ENCODE results near the gene USP47. TPM values are rescaled to one million over a fixed set of nuclear protein-coding genes. Genes with fewer than 3 reads are reported as not detected.

Gene USP47
- polyA plus RNA-seq, 1 donor from 2014 or later: 92.6 TPM

- no peaks in the 10 kb centered on the region for H4K20me1 ChIP-seq (ENCODE audit: insufficient read depth)
Observed at GRCh38 chr11:11860103-11860979, 18.6 kb downstream of the USP47 start.

GRCh38 chr11:11862999-11863398 is 21.2 kb downstream of the USP47 start:
- Histone ChIP-seq H3K27me3 (ENCODE audit: insufficient read depth, low read depth, low read length) (no peaks in the 10 kb centered on the region), H3K27ac (ENCODE audit: low read length) (no peak overlapping the region), H3K9me3 (ENCODE audit: low read length) (no peaks in the 10 kb centered on the region), H3K9me2 (ENCODE audit: insufficient read depth, low read length) (no peaks in the 10 kb centered on the region), H2AFZ (ENCODE audit: low read depth, low read length) (no peak overlapping the region), H3K9ac (ENCODE audit: low read length) (no peak overlapping the region), H3K79me2 (replicated peaks; ENCODE audit: insufficient read depth, low read length) (peaks cover 77% of the 10 kb centered on the region), H3K4me2 (ENCODE audit: low read length) (no peak overlapping the region), H3K4me3 (ENCODE audit: low read length) (no peak overlapping the region), H4K20me1 (ENCODE audit: insufficient read depth) (no peaks in the 10 kb centered on the region), H3K36me3 (ENCODE audit: insufficient read depth, low read length) (no peaks in the 10 kb centered on the region), H3F3A (ENCODE audit: insufficient read depth, low read length, poor library complexity, severe bottlenecking) (no peaks in the 10 kb centered on the region)
- TF ChIP-seq EZH2 (IDR thresholded peaks at IDR 0.05; ENCODE audit: borderline replicate concordance, insufficient read depth, low read length, poor library complexity, severe bottlenecking) (no peak), RAD21 (conservative IDR thresholded peaks at IDR 0.05) (no peak)

More at GRCh38 chr11:11860103-11860979, 18.6 kb downstream of the USP47 start:
- no peaks in the 10 kb centered on the region for H3K9me2 ChIP-seq (ENCODE audit: insufficient read depth, low read length)
- no peaks in the 10 kb centered on the region for H3K36me3 ChIP-seq (ENCODE audit: insufficient read depth, low read length)
- no peaks in the 10 kb centered on the region for H3K9me3 ChIP-seq (ENCODE audit: low read length)
- no peaks in the 10 kb centered on the region for H3F3A ChIP-seq (ENCODE audit: insufficient read depth, low read length, poor library complexity, severe bottlenecking)
- H3K79me2 ChIP-seq (replicated peaks; ENCODE audit: insufficient read depth, low read length): peaks cover 78% of the 10 kb centered on the region
- no peak overlapping the region for H3K4me3 ChIP-seq (ENCODE audit: low read length)
- no peak overlapping the region for H3K4me2 ChIP-seq (ENCODE audit: low read length)
- H3K27me3 ChIP-seq (ENCODE audit: insufficient read depth, low read depth, low read length): no peaks in the 10 kb centered on the region
- no peak overlapping the region for H2AFZ ChIP-seq (ENCODE audit: low read depth, low read length)
- no peak overlapping the region for H3K9ac ChIP-seq (ENCODE audit: low read length)
- H3K27ac ChIP-seq (ENCODE audit: low read length): no peak overlapping the region
- TF ChIP-seq RAD21 (conservative IDR thresholded peaks at IDR 0.05) (no peak), EP300 (conservative IDR thresholded peaks at IDR 0.05; ENCODE audit: poor library complexity, severe bottlenecking) (no peak), REST (IDR thresholded peaks at IDR 0.05; ENCODE audit: borderline replicate concordance) (no peak), EZH2 (IDR thresholded peaks at IDR 0.05; ENCODE audit: borderline replicate concordance, insufficient read depth, low read length, poor library complexity, severe bottlenecking) (no peak), POLR2AphosphoS5 (IDR thresholded peaks at IDR 0.05) (no peak)

GRCh38 chr11:11864332-11864731 is 22.6 kb downstream of the USP47 start:
- TF ChIP-seq RAD21 (conservative IDR thresholded peaks at IDR 0.05) (no peak), POLR2AphosphoS5 (IDR thresholded peaks at IDR 0.05) (no peak), MXI1 (conservative IDR thresholded peaks at IDR 0.05; ENCODE audit: poor library complexity, severe bottlenecking) (no peak)
- Histone ChIP-seq H3K9me3 (ENCODE audit: low read length) (no peaks in the 10 kb centered on the region), H3K9me2 (ENCODE audit: insufficient read depth, low read length) (no peaks in the 10 kb centered on the region), H3K4me3 (ENCODE audit: low read length) (no peak overlapping the region), H3K36me3 (ENCODE audit: insufficient read depth, low read length) (no peaks in the 10 kb centered on the region), H3F3A (ENCODE audit: insufficient read depth, low read length, poor library complexity, severe bottlenecking) (no peaks in the 10 kb centered on the region), H3K27me3 (ENCODE audit: insufficient read depth, low read depth, low read length) (no peaks in the 10 kb centered on the region), H3K9ac (ENCODE audit: low read length) (no peak overlapping the region), H2AFZ (ENCODE audit: low read depth, low read length) (no peak overlapping the region), H4K20me1 (ENCODE audit: insufficient read depth) (no peaks in the 10 kb centered on the region), H3K27ac (ENCODE audit: low read length) (no peak overlapping the region), H3K79me2 (replicated peaks; ENCODE audit: insufficient read depth, low read length) (peaks cover 77% of the 10 kb centered on the region), H3K4me2 (ENCODE audit: low read length) (no peak overlapping the region)
